SK-N-MC (cell line): Measurements from ENCODE around the gene REEP6.
"Not testable (repeated sequence)": the region's sequence is repeated elsewhere in the genome, so short reads cannot be mapped to it uniquely, and the experiment has no call there.

Experiments
- DNase-seq: peaks from one replicate; pipeline ENCODE4 v3.0.0-alpha.2; 2011; ENCODE audit warnings: low read depth, low spot score
- H3K27ac ChIP-seq: fragments of 200-600 bp; sonication (generic); 2 replicates; pipeline ENCODE4 v1.5.1; 2016; ENCODE audit warnings: mixed run types
- H3K36me3 ChIP-seq: fragments of 200-600 bp; sonication (generic); 2 replicates; pipeline ENCODE4 v1.6.1; 2017; ENCODE audit warnings: antibody characterized with exemption, low read length, mixed read lengths; ENCODE audit not compliant: insufficient read depth
- H3K4me3 ChIP-seq: fragments of 200-600 bp; sonication (generic); 2 replicates; pipeline ENCODE4 v1.5.1; 2016
- H3K9ac ChIP-seq: fragments of 200-600 bp; sonication (generic); 2 replicates; pipeline ENCODE4 v1.8.0; 2017; ENCODE audit warnings: mixed run types, mixed read lengths; ENCODE audit not compliant: insufficient read length
- H3K9me3 ChIP-seq: fragments of 200-600 bp; sonication (generic); 2 replicates; pipeline ENCODE4 v1.6.1; 2017; ENCODE audit warnings: low read depth, mild to moderate bottlenecking, antibody characterized with exemption, low read length, moderate library complexity, mixed read lengths
- EZH2 ChIP-seq: fragments of 200-600 bp; sonication (generic); IDR thresholded peaks from one replicate; pipeline ENCODE4 v1.6.1; 2017; ENCODE audit warnings: antibody characterized with exemption
- FOXP2 ChIP-seq: optimal IDR thresholded peaks from 2 replicates; pipeline ENCODE3; 2011; ENCODE audit warnings: mild to moderate bottlenecking, moderate library complexity; ENCODE audit not compliant: insufficient read depth; ENCODE audit errors: extremely low read length, control extremely low read depth
- POLR2AphosphoS5 ChIP-seq: IDR thresholded peaks from 2 replicates; pipeline ENCODE4 v1.6.1; 2012; ENCODE audit warnings: mild to moderate bottlenecking, low read depth, low read length, borderline replicate concordance

REEP6 gene

DNA sequence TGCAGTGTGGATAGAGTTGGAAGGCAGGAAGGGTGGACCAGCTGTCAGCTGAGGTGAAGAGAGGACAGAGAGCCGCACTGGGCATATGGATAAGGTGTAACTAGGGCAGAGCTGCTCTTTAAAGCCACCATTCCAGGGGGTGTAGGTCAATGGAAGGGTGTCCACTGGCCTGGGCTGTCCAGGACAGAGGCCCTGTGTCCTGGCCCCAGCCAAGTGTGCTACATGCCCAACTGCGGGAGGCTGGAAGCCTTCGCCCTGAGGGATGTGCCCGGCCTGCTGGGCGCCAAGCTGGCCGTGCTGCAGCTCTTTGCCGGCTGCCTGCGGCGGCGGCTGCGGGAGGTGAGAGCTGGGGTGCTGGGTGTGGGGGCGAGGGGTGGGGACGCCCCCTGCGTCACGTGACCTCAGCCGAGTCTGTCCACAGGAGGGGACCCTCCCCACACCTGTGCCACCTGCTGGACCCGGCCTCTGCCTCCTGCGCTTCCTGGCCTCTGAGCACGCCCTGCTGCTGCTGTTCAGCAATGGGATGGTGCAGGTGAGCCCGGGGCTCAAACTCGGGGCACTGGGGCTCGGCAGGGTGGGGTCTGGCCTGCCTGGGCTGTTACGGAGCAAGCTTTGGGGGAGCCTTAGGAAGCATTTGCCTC, 42.6 kb downstream of the REEP6 start:
- H3K4me3 ChIP-seq = no peak overlapping the region
- no peaks in the 10 kb centered on the region for H3K36me3 ChIP-seq
- H3K9ac ChIP-seq = no peak overlapping the region
- DNase-seq = no peak
- H3K27ac ChIP-seq = no peak overlapping the region
- H3K9me3 ChIP-seq = no peaks in the 10 kb centered on the region
- no peak for TF ChIP-seq POLR2AphosphoS5
- no peak for TF ChIP-seq FOXP2
- TF ChIP-seq EZH2 = no peak

DNA sequence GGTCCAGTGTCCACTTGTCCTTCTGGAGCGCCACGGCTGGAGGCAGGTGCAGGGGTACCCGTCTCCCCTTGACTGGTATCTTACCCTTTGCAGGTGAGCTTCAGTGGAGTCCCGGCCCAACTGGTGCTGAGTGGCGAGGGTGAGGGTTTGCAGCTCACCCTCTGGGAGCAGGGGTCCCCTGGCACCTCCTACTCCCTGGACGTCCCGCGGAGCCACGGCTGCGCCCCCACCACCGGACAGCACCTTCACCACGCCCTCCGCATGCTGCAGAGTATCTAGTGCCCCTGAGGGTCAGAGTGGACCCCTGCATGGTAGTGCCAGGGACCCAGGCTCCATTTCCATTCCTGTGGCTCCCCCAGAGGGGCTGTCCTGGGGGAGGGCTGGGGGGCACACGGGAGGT, 44.0 kb downstream of the REEP6 start:
- no peak overlapping the region for H3K4me3 ChIP-seq
- no peak overlapping the region for H3K27ac ChIP-seq
- no peak for DNase-seq
- no peaks in the 10 kb centered on the region for H3K36me3 ChIP-seq
- TF ChIP-seq FOXP2 (no peak), EZH2 (no peak), POLR2AphosphoS5 (no peak)
- no peaks in the 10 kb centered on the region for H3K9me3 ChIP-seq
- H3K9ac ChIP-seq = no peak overlapping the region

DNA sequence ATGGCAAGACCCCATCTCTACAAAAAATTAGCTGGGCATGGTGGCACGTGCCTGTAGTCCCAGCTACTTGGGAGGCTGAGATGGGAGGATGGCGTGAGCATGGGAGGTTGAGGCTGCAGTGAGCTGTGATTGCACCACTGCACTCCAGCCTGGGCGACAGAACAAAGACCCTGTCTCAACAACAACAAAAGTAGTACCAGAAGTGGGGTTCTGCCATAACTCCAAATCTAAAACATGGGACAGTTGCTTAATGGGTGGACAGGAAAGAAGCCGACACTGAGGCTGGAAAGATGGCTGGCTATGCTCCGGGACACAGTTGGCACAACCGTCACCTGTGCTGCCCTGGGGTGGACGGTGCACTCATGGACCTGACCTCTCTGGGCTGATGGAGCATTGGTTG, 44.7 kb downstream of the REEP6 start:
- H3K27ac ChIP-seq, H3K9ac ChIP-seq, DNase-seq, H3K36me3 ChIP-seq, H3K4me3 ChIP-seq, H3K9me3 ChIP-seq: not testable (repeated sequence)

DNA sequence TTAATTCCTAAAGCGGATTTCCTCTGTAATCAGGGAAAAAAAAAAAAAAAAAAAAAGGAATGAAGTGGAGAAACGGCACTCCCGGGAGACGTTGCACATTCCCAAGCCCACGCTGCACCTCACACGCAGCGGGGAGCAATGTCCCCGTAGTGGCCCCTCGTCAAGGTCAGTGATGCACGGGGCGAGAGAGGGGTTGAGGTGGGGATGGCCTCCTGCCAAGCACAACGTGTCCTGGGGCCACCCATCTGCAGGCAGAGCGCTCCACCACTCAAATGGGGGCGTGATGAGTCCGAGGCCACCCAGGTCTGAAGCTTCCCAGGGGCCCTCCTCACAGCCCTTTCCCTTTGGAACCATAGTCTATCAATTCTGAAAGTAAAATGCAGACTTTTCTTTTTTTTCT, 48.0 kb downstream of the REEP6 start:
- DNase-seq = no peak
- no peak overlapping the region for H3K4me3 ChIP-seq
- TF ChIP-seq POLR2AphosphoS5 (no peak), EZH2 (no peak), FOXP2 (no peak)
- no peaks in the 10 kb centered on the region for H3K9me3 ChIP-seq
- H3K9ac ChIP-seq = no peak overlapping the region
- H3K27ac ChIP-seq = no peak overlapping the region
- H3K36me3 ChIP-seq = no peaks in the 10 kb centered on the region

DNA sequence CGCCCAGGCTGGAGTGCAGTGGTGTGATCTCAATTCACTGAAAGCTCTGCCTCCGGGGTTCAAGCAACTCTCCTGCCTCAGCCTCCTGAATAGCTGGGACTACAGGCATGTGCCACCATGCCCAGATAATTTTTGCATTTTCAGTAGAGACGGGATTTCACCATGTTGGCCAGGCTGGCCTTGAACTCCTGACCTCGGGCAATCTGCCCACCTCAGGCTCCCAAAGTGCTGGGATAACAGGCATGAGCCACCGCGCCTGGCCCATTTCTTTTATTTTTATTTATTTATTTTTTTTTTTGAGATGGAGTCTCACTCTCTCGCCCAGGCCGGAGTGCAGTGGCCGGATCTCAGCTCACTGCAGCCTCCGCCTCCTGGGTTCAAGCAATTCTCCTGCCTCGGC, 48.8 kb downstream of the REEP6 start:
- not testable (repeated sequence) for H3K4me3 ChIP-seq, H3K9ac ChIP-seq

DNA sequence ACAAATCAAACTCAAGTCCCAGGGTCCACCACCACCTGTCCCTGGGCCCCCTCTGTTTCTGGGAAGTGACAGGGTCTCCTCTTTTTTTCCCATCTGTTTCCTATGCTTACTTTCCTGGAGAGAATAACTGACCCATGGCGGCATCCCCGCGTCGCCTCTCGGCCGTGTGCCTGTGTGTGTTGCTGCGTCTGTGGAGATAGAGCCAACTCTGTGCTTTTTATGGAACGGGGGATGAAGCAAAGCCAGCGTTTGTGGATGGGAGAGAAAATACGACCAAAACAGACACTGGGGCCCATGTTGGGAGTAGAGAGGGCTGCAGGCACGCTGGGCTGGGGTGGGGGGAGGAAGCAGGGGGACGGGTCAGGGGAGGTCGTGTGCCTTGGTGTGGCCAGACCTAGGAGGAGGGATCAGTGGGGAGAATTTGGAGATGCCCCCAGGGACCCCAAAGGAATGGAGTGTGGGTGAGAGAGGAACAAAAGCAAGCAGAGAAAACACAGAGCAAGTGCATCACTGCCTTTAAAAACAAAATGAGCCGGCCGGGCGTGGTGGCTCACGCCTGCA, 49.5 kb downstream of the REEP6 start:
- no peak overlapping the region for H3K4me3 ChIP-seq
- H3K36me3 ChIP-seq = no peaks in the 10 kb centered on the region
- no peak overlapping the region for H3K9ac ChIP-seq
- no peak for DNase-seq
- no peaks in the 10 kb centered on the region for H3K9me3 ChIP-seq
- TF ChIP-seq FOXP2 (no peak), EZH2 (no peak), POLR2AphosphoS5 (no peak)
- no peak overlapping the region for H3K27ac ChIP-seq

More for the DNA sequence above, 48.8 kb downstream of the REEP6 start:
- not testable (repeated sequence) for H3K27ac ChIP-seq, DNase-seq, H3K36me3 ChIP-seq, H3K9me3 ChIP-seq
